Neural cell (in vitro differentiated cells): ENCODE results near the gene MRPL23. TPM values are rescaled to one million over a fixed set of nuclear protein-coding genes. Genes with fewer than 3 reads are reported as not detected.

Source experiments
- H2AFZ ChIP-seq: fragments of 200-600, 300-800 bp; sonication (generic), shearing (Covaris generic); 2 replicates; pipeline ENCODE4 v1.6.0; 2014; ENCODE audit warnings: low read depth, mild to moderate bottlenecking, antibody characterized with exemption, low read length, moderate library complexity
- H3F3A ChIP-seq: fragments of 200-600 bp; shearing (Covaris generic); 2 replicates; pipeline ENCODE4 v1.6.1; 2016; ENCODE audit warnings: mild to moderate bottlenecking, moderate library complexity, mixed read lengths, antibody characterized with exemption, low read length; ENCODE audit not compliant: insufficient read depth, poor library complexity, severe bottlenecking
- H3K27ac ChIP-seq: fragments of 200-600, 300-800 bp; sonication (generic), shearing (Covaris generic); 2 replicates; pipeline ENCODE4 v1.5.1; 2014; ENCODE audit warnings: mild to moderate bottlenecking, low read length, moderate library complexity
- H3K27me3 ChIP-seq: fragments of 300-800, 200-600 bp; sonication (generic), shearing (Covaris generic); 2 replicates; pipeline ENCODE4 v1.6.0; 2014; ENCODE audit warnings: mild to moderate bottlenecking, low read depth, low read length, moderate library complexity; ENCODE audit not compliant: insufficient read depth
- H3K36me3 ChIP-seq: fragments of 300-800, 200-600 bp; sonication (generic), shearing (Covaris generic); 2 replicates; pipeline ENCODE4 v1.5.1; 2014; ENCODE audit warnings: mild to moderate bottlenecking, antibody characterized with exemption, low read length, moderate library complexity; ENCODE audit not compliant: insufficient read depth
- H3K4me2 ChIP-seq: fragments of 300-800, 200-600 bp; sonication (generic), shearing (Covaris generic); 2 replicates; pipeline ENCODE4 v1.6.0; 2014; ENCODE audit warnings: mild to moderate bottlenecking, low read length
- H3K4me3 ChIP-seq: fragments of 300-800, 200-600 bp; sonication (generic), shearing (Covaris generic); 2 replicates; pipeline ENCODE4 v1.5.1; 2014; ENCODE audit warnings: mild to moderate bottlenecking, low read length, moderate library complexity
- H3K79me2 ChIP-seq: fragments of 200-600 bp; shearing (Covaris generic); replicated peaks from 2 replicates; pipeline ENCODE4 v1.6.0; 2014; ENCODE audit warnings: mild to moderate bottlenecking, low read length, moderate library complexity; ENCODE audit not compliant: insufficient read depth
- H3K9ac ChIP-seq: fragments of 300-800, 200-600 bp; sonication (generic), shearing (Covaris generic); 2 replicates; pipeline ENCODE4 v1.6.1; 2016; ENCODE audit warnings: mild to moderate bottlenecking, low read length, mixed read lengths
- H3K9me2 ChIP-seq: fragments of 200-600 bp; shearing (Covaris generic); 2 replicates; pipeline ENCODE4 v1.6.1; 2016; ENCODE audit warnings: mild to moderate bottlenecking, low read length, mixed read lengths; ENCODE audit not compliant: insufficient read depth
- H3K9me3 ChIP-seq: fragments of 200-600, 300-800 bp; sonication (generic), shearing (Covaris generic); 2 replicates; pipeline ENCODE4 v1.6.1; 2016; ENCODE audit warnings: mild to moderate bottlenecking, mixed run types, low read length, moderate library complexity, mixed read lengths
- H4K20me1 ChIP-seq: fragments of 200-600 bp; shearing (Covaris generic); 2 replicates; pipeline ENCODE4 v1.6.1; 2016; ENCODE audit warnings: mild to moderate bottlenecking, mixed run types; ENCODE audit not compliant: insufficient read depth
- EZH2 ChIP-seq: fragments of 200-600, 300-800 bp; shearing (Covaris generic), sonication (generic); IDR thresholded peaks from 2 replicates; pipeline ENCODE4 v1.6.1; 2014; ENCODE audit warnings: antibody characterized with exemption, low read length, borderline replicate concordance, mild to moderate bottlenecking; ENCODE audit not compliant: insufficient read depth, poor library complexity, severe bottlenecking
- MXI1 ChIP-seq: fragments of 450-650 bp; conservative IDR thresholded peaks from 2 replicates; pipeline ENCODE4 v1.6.1; 2014; ENCODE audit warnings: antibody characterized with exemption, mild to moderate bottlenecking; ENCODE audit not compliant: poor library complexity, severe bottlenecking
- POLR2AphosphoS5 ChIP-seq: IDR thresholded peaks from 2 replicates; pipeline ENCODE4 v1.6.1; 2012
- RAD21 ChIP-seq: fragments of 450-650 bp; conservative IDR thresholded peaks from 2 replicates; pipeline ENCODE4 v1.6.1; 2014; ENCODE audit warnings: antibody characterized with exemption, mild to moderate bottlenecking, moderate library complexity
- SMC3 ChIP-seq: fragments of 450-650 bp; conservative IDR thresholded peaks from 2 replicates; pipeline ENCODE4 v1.6.1; 2014; ENCODE audit warnings: antibody characterized with exemption, mild to moderate bottlenecking, moderate library complexity; ENCODE audit not compliant: poor library complexity
- TAF1 ChIP-seq: IDR thresholded peaks from 2 replicates; pipeline ENCODE4 v1.6.1; 2012; ENCODE audit warnings: low read depth
- polyA plus RNA-seq: library from polyadenylated mRNA; depleted of rRNA; stranded (reverse); fragments of >200 nt; gene quantifications from 2 replicates; pipeline ENCODE4 v1.2.3, GENCODE V29; 2014
- TF ChIP-seq, protein P1 (sequence below): IDR thresholded peaks from 2 replicates; pipeline ENCODE4 v1.6.1; 2012; ENCODE audit warnings: borderline replicate concordance
- TF ChIP-seq, protein P2 (sequence below): fragments of 450-650 bp; IDR thresholded peaks from 2 replicates; pipeline ENCODE4 v1.5.1; 2014; ENCODE audit warnings: antibody characterized with exemption, mild to moderate bottlenecking, moderate library complexity; ENCODE audit not compliant: poor library complexity, severe bottlenecking

The MRPL23 gene
- polyA plus RNA-seq, 1 donor from 2014 or later = 154 TPM

DNA sequence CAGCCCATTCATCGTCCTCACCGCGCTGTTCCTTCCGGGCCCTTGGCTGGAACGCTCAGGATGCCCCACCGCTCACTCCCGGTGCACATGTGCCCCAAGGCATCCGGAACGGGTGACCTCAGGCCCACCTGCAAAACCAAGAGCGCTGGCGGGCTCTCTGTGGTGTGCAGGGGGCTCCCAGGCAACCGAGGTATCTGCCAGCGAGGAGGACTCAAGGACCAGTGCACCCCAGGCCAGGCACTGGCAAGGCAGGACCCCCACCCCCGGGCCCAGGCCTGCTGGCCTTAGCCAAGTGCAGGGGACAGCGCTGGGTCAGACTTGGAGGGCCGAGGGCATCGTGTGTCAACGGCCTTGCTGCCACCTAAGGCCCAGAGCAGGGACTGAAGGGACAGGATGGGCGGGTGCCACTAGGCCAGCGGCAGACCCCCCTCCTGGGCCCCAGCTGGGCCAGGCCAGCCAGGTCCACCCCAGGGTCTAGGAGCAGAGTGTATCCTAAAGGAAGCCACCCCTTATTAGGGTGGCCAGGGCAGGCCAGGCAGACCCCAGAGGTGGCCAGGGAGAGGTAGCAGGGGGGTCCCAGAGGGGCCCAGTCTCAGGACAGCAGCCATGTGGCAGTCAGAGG, 19.2 kb upstream of the MRPL23 start:
- Histone ChIP-seq H3K9me2 (no peaks in the 10 kb centered on the region), H3K27ac (no peak overlapping the region), H3F3A (no peaks in the 10 kb centered on the region), H3K9ac (no peak overlapping the region), H3K79me2 (no peaks in the 10 kb centered on the region), H3K4me3 (no peak overlapping the region), H3K36me3 (no peaks in the 10 kb centered on the region), H2AFZ (no peak overlapping the region), H3K27me3 (no peaks in the 10 kb centered on the region), H3K4me2 (no peak overlapping the region), H4K20me1 (no peaks in the 10 kb centered on the region), H3K9me3 (no peaks in the 10 kb centered on the region)
- TF ChIP-seq MXI1 = no peak
- no peak for TF ChIP-seq TAF1

DNA sequence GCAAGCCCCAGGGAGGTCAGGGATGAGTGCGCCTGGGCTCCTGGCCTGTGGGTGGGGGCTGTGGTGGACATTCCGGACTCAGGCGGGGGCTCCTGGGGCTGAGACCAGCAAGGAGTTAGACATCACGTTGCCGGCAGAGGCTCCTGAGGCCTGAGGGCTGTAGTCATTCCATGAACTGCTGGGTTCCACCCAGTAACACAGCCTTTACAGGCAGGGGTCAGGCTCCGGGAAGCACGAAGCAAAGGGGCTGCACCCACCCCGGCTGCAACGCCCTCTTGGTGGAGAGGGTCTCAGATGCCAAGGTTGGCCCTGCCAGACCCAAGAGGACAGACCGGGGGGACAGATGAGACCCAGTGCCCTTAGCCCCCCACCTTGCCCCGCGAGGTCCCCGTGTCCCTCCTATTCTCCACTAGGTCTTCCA, 18.7 kb upstream of the MRPL23 start:
- H4K20me1 ChIP-seq = no peaks in the 10 kb centered on the region
- H3F3A ChIP-seq = no peaks in the 10 kb centered on the region
- TF ChIP-seq TAF1 = no peak
- TF ChIP-seq MXI1 = no peak
- no peaks in the 10 kb centered on the region for H3K27me3 ChIP-seq
- H3K9ac ChIP-seq = no peak overlapping the region
- no peaks in the 10 kb centered on the region for H3K79me2 ChIP-seq
- no peaks in the 10 kb centered on the region for H3K9me2 ChIP-seq
- no peak overlapping the region for H2AFZ ChIP-seq
- no peak overlapping the region for H3K27ac ChIP-seq
- H3K9me3 ChIP-seq = no peaks in the 10 kb centered on the region
- no peak overlapping the region for H3K4me2 ChIP-seq
- no peak overlapping the region for H3K4me3 ChIP-seq
- H3K36me3 ChIP-seq = no peaks in the 10 kb centered on the region

DNA sequence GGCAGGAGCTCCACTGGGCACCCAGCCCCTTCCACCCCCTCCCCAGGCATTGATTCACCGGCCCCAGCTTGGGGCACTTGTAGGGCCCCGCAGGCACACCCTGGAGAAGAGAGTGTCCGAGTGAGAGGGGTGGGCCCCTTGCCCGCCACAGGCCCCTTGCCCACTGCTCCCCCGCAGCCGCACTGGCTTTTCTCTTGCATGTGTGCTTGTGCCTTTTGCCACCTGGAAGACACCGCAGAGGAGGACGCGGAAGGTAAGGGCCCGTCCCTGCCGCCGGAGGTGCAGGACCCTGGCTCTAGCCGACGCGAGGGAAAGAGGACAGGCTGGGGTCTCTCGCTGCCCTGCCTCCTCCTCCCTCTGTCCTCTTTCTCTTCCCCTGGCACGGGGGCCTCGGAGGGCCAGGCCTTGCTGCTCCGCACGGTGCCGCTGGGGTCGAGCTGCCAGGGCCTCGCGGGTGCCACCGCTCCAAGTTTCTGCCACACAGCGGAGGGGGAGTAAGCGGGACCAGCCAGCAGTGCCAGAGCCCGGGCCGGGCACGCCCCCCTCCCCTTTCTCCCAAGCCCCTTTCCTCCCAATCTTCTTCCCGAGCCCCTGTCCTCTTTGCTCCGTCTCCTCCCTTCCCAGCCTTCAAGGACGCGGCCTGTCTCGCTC, 18.1 kb upstream of the MRPL23 start:
- TF ChIP-seq, protein P1, sequence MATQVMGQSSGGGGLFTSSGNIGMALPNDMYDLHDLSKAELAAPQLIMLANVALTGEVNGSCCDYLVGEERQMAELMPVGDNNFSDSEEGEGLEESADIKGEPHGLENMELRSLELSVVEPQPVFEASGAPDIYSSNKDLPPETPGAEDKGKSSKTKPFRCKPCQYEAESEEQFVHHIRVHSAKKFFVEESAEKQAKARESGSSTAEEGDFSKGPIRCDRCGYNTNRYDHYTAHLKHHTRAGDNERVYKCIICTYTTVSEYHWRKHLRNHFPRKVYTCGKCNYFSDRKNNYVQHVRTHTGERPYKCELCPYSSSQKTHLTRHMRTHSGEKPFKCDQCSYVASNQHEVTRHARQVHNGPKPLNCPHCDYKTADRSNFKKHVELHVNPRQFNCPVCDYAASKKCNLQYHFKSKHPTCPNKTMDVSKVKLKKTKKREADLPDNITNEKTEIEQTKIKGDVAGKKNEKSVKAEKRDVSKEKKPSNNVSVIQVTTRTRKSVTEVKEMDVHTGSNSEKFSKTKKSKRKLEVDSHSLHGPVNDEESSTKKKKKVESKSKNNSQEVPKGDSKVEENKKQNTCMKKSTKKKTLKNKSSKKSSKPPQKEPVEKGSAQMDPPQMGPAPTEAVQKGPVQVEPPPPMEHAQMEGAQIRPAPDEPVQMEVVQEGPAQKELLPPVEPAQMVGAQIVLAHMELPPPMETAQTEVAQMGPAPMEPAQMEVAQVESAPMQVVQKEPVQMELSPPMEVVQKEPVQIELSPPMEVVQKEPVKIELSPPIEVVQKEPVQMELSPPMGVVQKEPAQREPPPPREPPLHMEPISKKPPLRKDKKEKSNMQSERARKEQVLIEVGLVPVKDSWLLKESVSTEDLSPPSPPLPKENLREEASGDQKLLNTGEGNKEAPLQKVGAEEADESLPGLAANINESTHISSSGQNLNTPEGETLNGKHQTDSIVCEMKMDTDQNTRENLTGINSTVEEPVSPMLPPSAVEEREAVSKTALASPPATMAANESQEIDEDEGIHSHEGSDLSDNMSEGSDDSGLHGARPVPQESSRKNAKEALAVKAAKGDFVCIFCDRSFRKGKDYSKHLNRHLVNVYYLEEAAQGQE = no peak
- TF ChIP-seq, protein P2, sequence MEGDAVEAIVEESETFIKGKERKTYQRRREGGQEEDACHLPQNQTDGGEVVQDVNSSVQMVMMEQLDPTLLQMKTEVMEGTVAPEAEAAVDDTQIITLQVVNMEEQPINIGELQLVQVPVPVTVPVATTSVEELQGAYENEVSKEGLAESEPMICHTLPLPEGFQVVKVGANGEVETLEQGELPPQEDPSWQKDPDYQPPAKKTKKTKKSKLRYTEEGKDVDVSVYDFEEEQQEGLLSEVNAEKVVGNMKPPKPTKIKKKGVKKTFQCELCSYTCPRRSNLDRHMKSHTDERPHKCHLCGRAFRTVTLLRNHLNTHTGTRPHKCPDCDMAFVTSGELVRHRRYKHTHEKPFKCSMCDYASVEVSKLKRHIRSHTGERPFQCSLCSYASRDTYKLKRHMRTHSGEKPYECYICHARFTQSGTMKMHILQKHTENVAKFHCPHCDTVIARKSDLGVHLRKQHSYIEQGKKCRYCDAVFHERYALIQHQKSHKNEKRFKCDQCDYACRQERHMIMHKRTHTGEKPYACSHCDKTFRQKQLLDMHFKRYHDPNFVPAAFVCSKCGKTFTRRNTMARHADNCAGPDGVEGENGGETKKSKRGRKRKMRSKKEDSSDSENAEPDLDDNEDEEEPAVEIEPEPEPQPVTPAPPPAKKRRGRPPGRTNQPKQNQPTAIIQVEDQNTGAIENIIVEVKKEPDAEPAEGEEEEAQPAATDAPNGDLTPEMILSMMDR = no peak
- no peak for TF ChIP-seq POLR2AphosphoS5
- TF ChIP-seq SMC3 = no peak
- TF ChIP-seq RAD21 = no peak
- TF ChIP-seq EZH2 = no peak
- no peak for TF ChIP-seq TAF1
- TF ChIP-seq MXI1 = no peak
- Histone ChIP-seq H2AFZ (no peak overlapping the region), H3K9me2 (no peaks in the 10 kb centered on the region), H3K36me3 (no peaks in the 10 kb centered on the region), H3K9ac (no peak overlapping the region), H3K4me2 (no peak overlapping the region), H4K20me1 (no peaks in the 10 kb centered on the region), H3K9me3 (no peaks in the 10 kb centered on the region), H3K79me2 (no peaks in the 10 kb centered on the region), H3K27ac (no peak overlapping the region), H3F3A (no peaks in the 10 kb centered on the region), H3K4me3 (no peak overlapping the region), H3K27me3 (no peaks in the 10 kb centered on the region)
